D721Med (cell line): ENCODE measurements around the gene FUT8.

Experiments used
- DNase-seq: peaks from one replicate; pipeline ENCODE4 v3.0.0; 2011; ENCODE audit warnings: low spot score; ENCODE audit not compliant: insufficient read length
- FAIRE-seq: peaks from 2 replicates; lab custom pipeline; 2011; peaks lifted over from hg19 to GRCh38; lab: Jason Lieb, UNC
- TF ChIP-seq, protein P1 (sequence below): IDR thresholded peaks from 2 replicates; pipeline ENCODE4 v1.5.1; 2012; ENCODE audit warnings: mild to moderate bottlenecking, control low read depth; ENCODE audit not compliant: insufficient read depth; ENCODE audit errors: missing control alignments

The FUT8 gene

DNA sequence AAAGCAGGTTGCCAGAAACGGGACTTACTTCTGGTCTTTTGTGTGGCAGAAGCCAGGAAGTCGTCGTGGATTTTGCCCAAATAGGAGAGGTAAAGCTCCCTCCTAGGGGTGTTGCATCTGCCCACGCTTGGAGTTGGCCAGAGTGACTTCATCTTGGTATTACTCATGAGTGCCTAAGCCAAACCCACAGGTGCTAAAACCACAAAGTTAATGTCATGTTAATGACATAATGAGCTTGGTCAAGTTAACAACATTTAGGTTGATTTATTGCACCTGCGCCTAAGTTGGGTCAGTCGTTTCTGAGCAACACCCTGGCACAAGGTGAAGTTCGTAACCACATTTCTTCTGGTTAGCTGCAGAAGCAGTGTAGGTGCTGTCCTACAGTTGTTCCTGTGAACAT, 225.2 kb downstream of the FUT8 start:
- FAIRE-seq = no peak
- TF ChIP-seq, protein P1, sequence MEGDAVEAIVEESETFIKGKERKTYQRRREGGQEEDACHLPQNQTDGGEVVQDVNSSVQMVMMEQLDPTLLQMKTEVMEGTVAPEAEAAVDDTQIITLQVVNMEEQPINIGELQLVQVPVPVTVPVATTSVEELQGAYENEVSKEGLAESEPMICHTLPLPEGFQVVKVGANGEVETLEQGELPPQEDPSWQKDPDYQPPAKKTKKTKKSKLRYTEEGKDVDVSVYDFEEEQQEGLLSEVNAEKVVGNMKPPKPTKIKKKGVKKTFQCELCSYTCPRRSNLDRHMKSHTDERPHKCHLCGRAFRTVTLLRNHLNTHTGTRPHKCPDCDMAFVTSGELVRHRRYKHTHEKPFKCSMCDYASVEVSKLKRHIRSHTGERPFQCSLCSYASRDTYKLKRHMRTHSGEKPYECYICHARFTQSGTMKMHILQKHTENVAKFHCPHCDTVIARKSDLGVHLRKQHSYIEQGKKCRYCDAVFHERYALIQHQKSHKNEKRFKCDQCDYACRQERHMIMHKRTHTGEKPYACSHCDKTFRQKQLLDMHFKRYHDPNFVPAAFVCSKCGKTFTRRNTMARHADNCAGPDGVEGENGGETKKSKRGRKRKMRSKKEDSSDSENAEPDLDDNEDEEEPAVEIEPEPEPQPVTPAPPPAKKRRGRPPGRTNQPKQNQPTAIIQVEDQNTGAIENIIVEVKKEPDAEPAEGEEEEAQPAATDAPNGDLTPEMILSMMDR = no peak
- DNase-seq = no peak

DNA sequence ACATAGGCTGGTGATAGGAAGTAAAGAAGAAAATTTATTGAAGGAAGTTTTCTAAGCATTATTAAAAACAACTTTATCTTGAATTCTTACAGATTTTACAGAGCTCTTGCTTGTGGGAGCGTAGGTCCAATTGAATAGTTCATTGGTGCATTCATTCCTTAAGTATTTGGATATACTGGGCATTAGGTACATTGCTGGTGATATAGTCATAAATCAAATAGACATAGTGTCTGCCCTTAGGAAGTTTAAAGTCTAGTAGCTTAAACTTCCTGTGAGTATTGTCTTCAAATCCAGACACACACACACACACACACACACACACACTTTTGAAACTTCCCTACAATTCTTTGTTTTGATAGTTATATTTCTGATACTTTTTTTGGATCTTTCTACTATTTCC, 226.7 kb downstream of the FUT8 start:
- no peak for FAIRE-seq
- no peak for DNase-seq
- TF ChIP-seq, protein P1 = no peak

DNA sequence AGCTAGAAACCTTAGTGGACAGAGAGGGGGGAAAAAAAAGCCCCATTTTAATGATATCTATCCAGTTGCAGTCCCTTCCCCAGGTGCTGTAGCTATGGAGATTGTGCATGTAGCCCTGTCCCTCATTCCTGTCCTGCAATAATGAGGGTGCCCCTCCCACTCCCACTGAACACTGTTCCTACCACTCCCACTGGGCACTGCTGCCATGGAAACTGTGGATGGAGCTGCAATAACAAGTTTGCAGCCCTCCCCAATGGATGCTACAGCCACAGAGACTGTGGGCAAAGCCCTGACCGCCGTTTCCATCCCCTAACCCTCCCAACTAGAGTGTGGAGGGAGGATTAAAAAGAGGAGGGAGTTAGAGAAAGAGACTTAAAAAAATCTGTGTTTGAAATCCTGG, 238.3 kb downstream of the FUT8 start:
- no peak for FAIRE-seq
- DNase-seq = no peak
- TF ChIP-seq, protein P1 = no peak

DNA sequence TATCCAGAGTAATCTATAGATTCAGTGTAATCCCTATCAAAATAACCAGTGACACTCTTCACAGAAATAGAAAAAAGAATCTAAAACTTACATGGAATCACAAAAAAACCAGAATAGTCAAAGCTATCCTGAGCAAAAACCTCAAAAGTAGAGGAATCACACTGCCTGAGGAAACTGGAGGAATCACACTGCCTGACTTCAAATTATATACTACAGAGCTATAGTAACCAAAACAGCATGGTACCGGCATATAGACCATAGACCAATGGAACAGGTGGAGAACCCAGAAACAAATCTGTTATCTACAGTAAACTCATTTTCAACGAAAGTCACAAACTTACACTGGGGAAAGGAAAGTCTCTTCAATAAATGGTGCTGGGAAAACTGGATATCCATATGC, 244.0 kb downstream of the FUT8 start:
- FAIRE-seq = no peak
- TF ChIP-seq, protein P1 = no peak
- DNase-seq = no peak

DNA sequence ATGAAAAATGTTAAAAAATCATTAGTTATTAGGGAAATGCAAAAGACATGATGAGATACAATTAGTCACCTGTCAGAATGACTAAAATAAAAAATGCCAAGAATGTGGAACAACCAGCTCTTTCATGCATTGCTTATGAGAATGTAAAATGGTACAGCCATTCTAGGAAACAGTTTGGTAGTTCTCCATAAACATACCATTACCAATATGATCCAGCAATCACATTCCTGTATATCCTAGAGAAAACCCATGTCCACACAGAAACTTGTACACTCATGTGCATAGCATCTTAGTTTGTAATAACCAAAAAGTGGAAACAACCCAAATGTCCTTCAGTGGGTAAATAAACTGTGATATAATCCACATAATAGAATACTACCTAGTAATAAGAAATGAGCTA, 245.7 kb downstream of the FUT8 start:
- DNase-seq = no peak
- FAIRE-seq = no peak
- TF ChIP-seq, protein P1 = no peak

DNA sequence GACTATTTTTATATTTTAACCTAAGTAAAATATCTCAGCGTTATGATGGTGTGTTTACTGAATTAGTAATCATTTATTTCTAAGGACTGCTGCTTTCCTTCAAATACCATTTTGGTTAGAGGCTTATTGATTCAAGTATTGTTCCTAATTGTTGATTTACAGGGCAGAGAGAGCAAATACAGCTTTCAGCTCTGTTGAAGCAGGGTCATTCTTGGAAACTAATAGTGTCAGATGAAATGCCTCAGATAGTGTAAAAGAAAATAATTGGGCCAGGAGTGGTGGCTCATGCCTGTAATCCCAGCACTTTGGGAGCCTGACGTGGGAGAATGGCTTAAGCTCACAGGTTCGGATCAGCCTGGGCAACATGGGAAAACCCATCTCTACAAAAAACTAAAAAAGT, 249.3 kb downstream of the FUT8 start:
- FAIRE-seq = no peak
- TF ChIP-seq, protein P1 = no peak
- DNase-seq = no peak

DNA sequence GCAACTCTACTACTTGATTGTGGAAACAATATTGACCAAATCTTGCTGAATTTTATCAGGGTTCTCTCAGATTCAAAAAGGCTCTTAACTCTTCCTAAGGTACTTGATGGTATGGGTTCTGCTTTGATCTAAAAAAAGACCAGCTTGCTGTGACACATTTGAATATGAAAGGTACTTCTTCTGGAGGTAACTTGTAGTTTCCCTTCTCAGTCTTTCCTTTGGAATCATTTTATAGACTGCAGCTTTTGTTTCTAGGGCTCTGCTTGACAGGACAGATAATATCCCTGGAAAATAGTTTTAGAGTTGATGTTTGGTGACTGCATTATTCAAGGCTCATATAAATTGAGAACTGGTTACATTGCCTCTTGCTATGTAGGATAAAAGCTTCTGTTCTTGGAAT, 251.9 kb downstream of the FUT8 start:
- DNase-seq = no peak
- TF ChIP-seq, protein P1 = no peak
- no peak for FAIRE-seq
